H1 (cell line): ENCODE results near the gene PTH2R.
"Not testable (repeated sequence)": the region's sequence is repeated elsewhere in the genome, so short reads cannot be mapped to it uniquely, and the experiment has no call there.

ENCODE experiments used
- NRF1 ChIP-seq: IDR thresholded peaks from 2 replicates; pipeline ENCODE4 v1.6.1; 2011; ENCODE audit warnings: mild to moderate bottlenecking, low read depth, low read length, improper control_type of control experiment
- PHF8 ChIP-seq: fragments of 200-600 bp; sonication (generic); conservative IDR thresholded peaks from 2 replicates; pipeline ENCODE4 v1.7.1; 2012; ENCODE audit warnings: low read depth, mild to moderate bottlenecking, inconsistent platforms, low read length, moderate library complexity
- POLR2A ChIP-seq, 2 experiments: IDR thresholded peaks; 1 replicate in 1 of 2; 2 replicates in 1 of 2; pipeline ENCODE4 v1.6.1; 2011; ENCODE audit warnings: low read depth in 2 of 2, low read length in 2 of 2, mild to moderate bottlenecking in 2 of 2; ENCODE audit errors: control extremely low read depth in 1 of 2
- TF ChIP-seq, protein P1 (sequence below), 3 experiments: IDR thresholded peaks; 1 replicate in 2 of 3; 2 replicates in 1 of 3; pipeline versions ENCODE4 v1.5.1 to v1.6.1; 2011; ENCODE audit warnings: low read length in 3 of 3, mild to moderate bottlenecking in 3 of 3, inconsistent platforms in 2 of 3, low read depth in 1 of 3, moderate library complexity in 1 of 3; ENCODE audit not compliant: insufficient read depth in 1 of 3; ENCODE audit errors: control extremely low read depth in 1 of 3

DNA sequence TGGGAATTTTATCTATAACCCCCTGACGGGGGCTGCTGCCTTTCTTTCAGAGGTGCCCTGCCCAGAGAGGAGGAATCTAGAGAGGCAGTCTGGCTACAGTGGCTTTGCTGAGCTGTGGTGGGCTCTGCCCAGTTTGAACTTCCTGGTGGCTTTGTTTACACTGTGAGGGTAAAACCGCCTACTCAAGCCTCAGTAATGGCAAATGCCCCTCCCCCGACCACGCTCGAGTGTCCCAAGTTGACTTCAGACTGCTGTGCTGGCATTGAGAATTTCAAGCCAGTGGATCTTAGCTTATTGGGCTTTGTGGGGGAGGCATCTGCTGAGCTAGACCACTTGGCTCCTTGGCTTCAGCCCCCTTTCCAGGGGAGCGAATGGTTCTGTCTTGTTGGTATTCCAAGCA lies 118.6 kb downstream of the PTH2R start:
- TF ChIP-seq PHF8; POLR2A (IDR thresholded peaks at IDR 0.05; ENCODE audit: control extremely low read depth in 1 of 2, low read depth in 2 of 2, low read length in 2 of 2); NRF1: not testable (repeated sequence)
- TF ChIP-seq, protein P1, sequence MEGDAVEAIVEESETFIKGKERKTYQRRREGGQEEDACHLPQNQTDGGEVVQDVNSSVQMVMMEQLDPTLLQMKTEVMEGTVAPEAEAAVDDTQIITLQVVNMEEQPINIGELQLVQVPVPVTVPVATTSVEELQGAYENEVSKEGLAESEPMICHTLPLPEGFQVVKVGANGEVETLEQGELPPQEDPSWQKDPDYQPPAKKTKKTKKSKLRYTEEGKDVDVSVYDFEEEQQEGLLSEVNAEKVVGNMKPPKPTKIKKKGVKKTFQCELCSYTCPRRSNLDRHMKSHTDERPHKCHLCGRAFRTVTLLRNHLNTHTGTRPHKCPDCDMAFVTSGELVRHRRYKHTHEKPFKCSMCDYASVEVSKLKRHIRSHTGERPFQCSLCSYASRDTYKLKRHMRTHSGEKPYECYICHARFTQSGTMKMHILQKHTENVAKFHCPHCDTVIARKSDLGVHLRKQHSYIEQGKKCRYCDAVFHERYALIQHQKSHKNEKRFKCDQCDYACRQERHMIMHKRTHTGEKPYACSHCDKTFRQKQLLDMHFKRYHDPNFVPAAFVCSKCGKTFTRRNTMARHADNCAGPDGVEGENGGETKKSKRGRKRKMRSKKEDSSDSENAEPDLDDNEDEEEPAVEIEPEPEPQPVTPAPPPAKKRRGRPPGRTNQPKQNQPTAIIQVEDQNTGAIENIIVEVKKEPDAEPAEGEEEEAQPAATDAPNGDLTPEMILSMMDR (IDR thresholded peaks at IDR 0.05; ENCODE audit: control extremely low read depth in 1 of 3, insufficient read depth in 1 of 3, low read depth in 1 of 3, low read length in 3 of 3), result not testable (repeated sequence)
